Tibial nerve (tissue), 4 donors: ENCODE results near the gene HPSE2.

ENCODE experiments used
- CTCF ChIP-seq, 5 experiments: fragments of 200-600 bp in 3 of 5; fragments of 450-650 bp in 2 of 5; sonication (generic) in 3 of 5; IDR thresholded peaks; one replicate each; pipeline ENCODE4 v1.5.1; 2016 to 2019; ENCODE audit warnings: antibody characterized with exemption in 5 of 5, mild to moderate bottlenecking in 3 of 5, moderate library complexity in 2 of 5
- EP300 ChIP-seq, 2 donors: sonication (generic); formaldehyde crosslinking; IDR thresholded peaks; one replicate each; pipeline ENCODE4 v1.6.1; 2017; ENCODE audit warnings: antibody characterized with exemption in 2 of 2, mild to moderate bottlenecking in 1 of 2
- POLR2A ChIP-seq, 2 donors: fragments of 450-650 bp; IDR thresholded peaks; one replicate each; pipeline ENCODE4 v1.6.1; 2017; ENCODE audit warnings: antibody characterized with exemption in 2 of 2, mild to moderate bottlenecking in 2 of 2, moderate library complexity in 2 of 2

- TF ChIP-seq CTCF (IDR thresholded peaks at IDR 0.05) = no peak
- no peak for TF ChIP-seq POLR2A (IDR thresholded peaks at IDR 0.05)
- no peak for TF ChIP-seq EP300 (IDR thresholded peaks at IDR 0.05)
These were observed 151.5 kb downstream of the HPSE2 start for GRCh38 chr10:99084161-99084560.
